ENCODE results near the gene USP7.

Gene USP7

GRCh38 chr16:8996891-8997290, 33.2 kb upstream of the USP7 start:
- no peaks in the 10 kb centered on the region for H3K9me2 ChIP-seq (replicated peaks; ENCODE audit: insufficient read depth, low read length)
- DNase-seq: no peak
- no peaks in the 10 kb centered on the region for H3K9me3 ChIP-seq (replicated peaks; ENCODE audit: insufficient read depth, low read length)
- H3K79me2 ChIP-seq (ENCODE audit: low read length): no peaks in the 10 kb centered on the region
- H3K27ac ChIP-seq (ENCODE audit: low read length): no peak overlapping the region
- no peak overlapping the region for H3K9ac ChIP-seq (ENCODE audit: low read length)
- no peaks in the 10 kb centered on the region for H3K27me3 ChIP-seq (replicated peaks; ENCODE audit: insufficient read depth, low read length)
- no peaks in the 10 kb centered on the region for H3K36me3 ChIP-seq (replicated peaks; ENCODE audit: insufficient read depth, low read length)
- no peak for TF ChIP-seq EZH2phosphoT487 (IDR thresholded peaks at IDR 0.05; ENCODE audit: low read length)
- no peak for TF ChIP-seq CTCF (IDR thresholded peaks at IDR 0.05; ENCODE audit: low read length)
- no peak for TF ChIP-seq EZH2 (optimal IDR thresholded peaks at IDR 0.05; ENCODE audit: low read depth, low read length)
- no peaks in the 10 kb centered on the region for H4K20me1 ChIP-seq (ENCODE audit: insufficient read depth, low read length)
- no peak overlapping the region for H3K4me2 ChIP-seq (ENCODE audit: low read depth, low read length)
- H3K4me1 ChIP-seq (ENCODE audit: low read length): no peaks in the 10 kb centered on the region
- H3K4me3 ChIP-seq (ENCODE audit: low read length): no peak overlapping the region
- H3F3A ChIP-seq (ENCODE audit: insufficient read depth, low read length): no peaks in the 10 kb centered on the region
- H2AFZ ChIP-seq (ENCODE audit: low read length): no peak overlapping the region

DNA sequence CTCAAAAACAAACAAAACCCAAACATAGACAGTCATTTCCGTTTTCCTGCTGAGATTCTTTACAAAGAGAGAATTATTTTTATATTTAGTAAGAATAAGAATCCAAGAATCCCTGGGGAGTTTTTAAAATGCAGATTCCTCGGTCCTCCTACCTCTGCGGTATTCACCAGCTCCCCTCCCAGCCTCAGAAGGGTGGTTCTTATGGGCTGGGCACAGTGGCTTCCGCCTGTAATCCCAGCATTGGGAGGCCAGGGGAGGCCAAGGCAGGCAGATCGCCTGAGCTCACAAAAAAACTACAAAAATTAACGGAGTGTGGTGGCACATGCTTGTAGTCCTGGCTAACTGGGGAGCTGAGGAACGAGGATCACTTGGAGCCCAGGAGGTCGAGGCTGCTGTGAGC, 26.7 kb upstream of the USP7 start:
- no peaks in the 10 kb centered on the region for H4K20me1 ChIP-seq (ENCODE audit: insufficient read depth, low read length)
- no peaks in the 10 kb centered on the region for H3K9me2 ChIP-seq (replicated peaks; ENCODE audit: insufficient read depth, low read length)
- no peak overlapping the region for H3K4me3 ChIP-seq (ENCODE audit: low read length)
- H3K27ac ChIP-seq (ENCODE audit: low read length): no peak overlapping the region
- H3K4me1 ChIP-seq (ENCODE audit: low read length): no peaks in the 10 kb centered on the region
- H3K27me3 ChIP-seq (replicated peaks; ENCODE audit: insufficient read depth, low read length): no peaks in the 10 kb centered on the region
- no peak for DNase-seq
- H3K79me2 ChIP-seq (ENCODE audit: low read length): no peaks in the 10 kb centered on the region
- H2AFZ ChIP-seq (ENCODE audit: low read length): no peak overlapping the region
- no peaks in the 10 kb centered on the region for H3K9me3 ChIP-seq (replicated peaks; ENCODE audit: insufficient read depth, low read length)
- TF ChIP-seq EZH2phosphoT487 (IDR thresholded peaks at IDR 0.05; ENCODE audit: low read length) (no peak), CTCF (IDR thresholded peaks at IDR 0.05; ENCODE audit: low read length) (no peak), EZH2 (optimal IDR thresholded peaks at IDR 0.05; ENCODE audit: low read depth, low read length) (no peak)
- H3K9ac ChIP-seq (ENCODE audit: low read length): no peak overlapping the region
- no peaks in the 10 kb centered on the region for H3K36me3 ChIP-seq (replicated peaks; ENCODE audit: insufficient read depth, low read length)
- H3F3A ChIP-seq (ENCODE audit: insufficient read depth, low read length): no peaks in the 10 kb centered on the region
- no peak overlapping the region for H3K4me2 ChIP-seq (ENCODE audit: low read depth, low read length)

- no peak overlapping the region for H3K27ac ChIP-seq (ENCODE audit: low read length)
- no peak for TF ChIP-seq EZH2phosphoT487 (IDR thresholded peaks at IDR 0.05; ENCODE audit: low read length)
- no peak for TF ChIP-seq CTCF (IDR thresholded peaks at IDR 0.05; ENCODE audit: low read length)
- TF ChIP-seq EZH2 (optimal IDR thresholded peaks at IDR 0.05; ENCODE audit: low read depth, low read length): no peak
- no peaks in the 10 kb centered on the region for H3K9me3 ChIP-seq (replicated peaks; ENCODE audit: insufficient read depth, low read length)
- H2AFZ ChIP-seq (ENCODE audit: low read length): no peak overlapping the region
- H3K79me2 ChIP-seq (ENCODE audit: low read length): no peaks in the 10 kb centered on the region
- no peak for DNase-seq
- no peaks in the 10 kb centered on the region for H4K20me1 ChIP-seq (ENCODE audit: insufficient read depth, low read length)
- H3K36me3 ChIP-seq (replicated peaks; ENCODE audit: insufficient read depth, low read length): no peaks in the 10 kb centered on the region
- H3K4me1 ChIP-seq (ENCODE audit: low read length): no peaks in the 10 kb centered on the region
- H3K9me2 ChIP-seq (replicated peaks; ENCODE audit: insufficient read depth, low read length): no peaks in the 10 kb centered on the region
- H3K4me2 ChIP-seq (ENCODE audit: low read depth, low read length): no peak overlapping the region
- no peak overlapping the region for H3K9ac ChIP-seq (ENCODE audit: low read length)
- H3F3A ChIP-seq (ENCODE audit: insufficient read depth, low read length): no peaks in the 10 kb centered on the region
- H3K27me3 ChIP-seq (replicated peaks; ENCODE audit: insufficient read depth, low read length): no peaks in the 10 kb centered on the region
- H3K4me3 ChIP-seq (ENCODE audit: low read length): no peak overlapping the region
Observed at GRCh38 chr16:8989099-8989878, 25.6 kb upstream of the USP7 start.
